Caco-2 (cell line): ENCODE results near the gene ALKBH3. TPM values are rescaled to one million over a fixed set of nuclear protein-coding genes. Genes with fewer than 3 reads are reported as not detected.
A peak's percentile ranks its signal among the peaks of the same experiment; 100 is the strongest.

Source experiments
- BruUV-seq: library from RNA; stranded (reverse); fragments of 400-500 nt; replicated peaks from 2 replicates; lab custom pipeline; 2021; lab: Mats Ljungman, UMichigan
- CTCF ChIA-PET: fragments of 300-600 bp; sonication (Branson Sonifier 250); formaldehyde crosslinking; loops from one replicate; lab custom pipeline; 2022; ENCODE audit warnings: antibody characterized with exemption; lab: Charles Lee
- POLR2A ChIA-PET: fragments of 300-600 bp; sonication (Branson Sonifier 250); formaldehyde crosslinking; loops from one replicate; lab custom pipeline; 2022; ENCODE audit warnings: antibody characterized with exemption; lab: Charles Lee
- DNase-seq, 2 experiments: peaks; one replicate each; pipeline versions ENCODE4 v3.0.0 to v3.0.0-alpha.2; 2020 to 2022
- H3K27me3 ChIP-seq: replicated peaks from 2 replicates; pipeline ENCODE4 v1.6.0; 2011; ENCODE audit warnings: low read length; ENCODE audit not compliant: control insufficient read depth, insufficient read depth
- H3K36me3 ChIP-seq: 2 replicates; pipeline ENCODE4 v1.5.1; 2011; ENCODE audit warnings: low read length; ENCODE audit not compliant: control insufficient read depth, insufficient read depth
- H3K4me1 ChIP-seq: fragments of 250-450 bp; sonication (Bioruptor Pico); 2 replicates; pipeline ENCODE4 v1.5.1; 2020; ENCODE audit warnings: mild to moderate bottlenecking
- H3K4me3 ChIP-seq: 2 replicates; pipeline ENCODE4 v1.5.1; 2011; ENCODE audit warnings: low read depth, mild to moderate bottlenecking, control low read depth, low read length
- H3K9me3 ChIP-seq: fragments of 250-450 bp; sonication (Bioruptor Pico); 2 replicates; pipeline ENCODE4 v1.5.1; 2020; ENCODE audit warnings: mild to moderate bottlenecking, moderate library complexity
- H3K27ac Mint-ChIP-seq: one replicate; pipeline ENCODE4 v1.8.0; 2022; ENCODE audit warnings: mixed read lengths; ENCODE audit not compliant: unreplicated experiment
- H3K27me3 Mint-ChIP-seq: one replicate; pipeline ENCODE4 v1.8.0; 2022; ENCODE audit warnings: mixed read lengths; ENCODE audit not compliant: insufficient read depth, unreplicated experiment
- H3K36me3 Mint-ChIP-seq: one replicate; pipeline ENCODE4 v1.8.0; 2022; ENCODE audit warnings: mild to moderate bottlenecking, mixed read lengths; ENCODE audit not compliant: insufficient read depth, unreplicated experiment
- H3K4me1 Mint-ChIP-seq: one replicate; pipeline ENCODE4 v1.8.0; 2022; ENCODE audit warnings: low read depth, mixed read lengths; ENCODE audit not compliant: unreplicated experiment
- H3K4me3 Mint-ChIP-seq: one replicate; pipeline ENCODE4 v1.8.0; 2022; ENCODE audit warnings: mild to moderate bottlenecking, moderate library complexity, mixed read lengths; ENCODE audit not compliant: unreplicated experiment
- H3K9me3 Mint-ChIP-seq: one replicate; pipeline ENCODE4 v1.8.0; 2022; ENCODE audit warnings: mixed read lengths; ENCODE audit not compliant: unreplicated experiment
- intact Hi-C: fragments of 100-400 bp; cut with micrococcal nuclease; formaldehyde crosslinking; loops from one replicate; pipeline ENCODE4 v1.10.0; 2022; ENCODE audit not compliant: unreplicated experiment
- total RNA-seq: library from RNA; stranded (reverse); gene quantifications from 2 replicates; pipeline ENCODE4 v1.2.3, GENCODE V29; 2022
- TF ChIP-seq, protein P1 (sequence below), 2 experiments: fragments of 200-600 bp in 1 of 2; IDR thresholded peaks; 1 replicate in 1 of 2; 2 replicates in 1 of 2; pipeline versions ENCODE4 v1.5.1 to v1.8.0; 2011 to 2022; ENCODE audit warnings: antibody characterized with exemption in 1 of 2, control low read depth in 1 of 2, inconsistent platforms in 1 of 2, low read depth in 1 of 2, low read length in 1 of 2, mild to moderate bottlenecking in 1 of 2, moderate library complexity in 1 of 2; ENCODE audit not compliant: insufficient read depth in 1 of 2, severe bottlenecking in 1 of 2, unreplicated experiment in 1 of 2

The ALKBH3 gene
- total RNA-seq, 1 experiment from 2014 or later: 42.4 TPM

DNA sequence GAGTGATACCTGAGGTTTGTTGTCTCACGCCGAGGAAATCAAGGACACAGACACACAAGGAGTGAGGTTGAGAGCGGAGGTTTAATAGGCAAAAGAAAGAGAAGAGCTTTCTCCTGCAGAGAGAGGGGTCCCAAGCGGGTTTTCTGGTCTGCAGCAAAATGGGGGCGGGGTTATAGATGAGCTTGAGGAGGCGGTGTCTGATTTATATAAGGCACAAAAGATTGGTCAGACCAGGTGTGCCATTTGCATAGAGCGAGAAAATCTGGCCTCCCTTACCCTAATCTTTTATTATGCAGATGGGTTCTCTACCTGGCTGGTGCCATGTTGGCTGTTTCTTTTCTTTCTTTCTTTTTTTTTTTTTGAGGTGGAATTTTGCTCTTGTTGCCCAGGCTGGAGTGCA lies 73.6 kb downstream of the ALKBH3 start:
- ChIA-PET CTCF (no interaction called here), POLR2A (interaction anchor here (0.5 kb wide), 1 partner anchor 11 kb away, joined by 3 read pairs; no protein-coding TSS in a partner anchor)
- Histone ChIP-seq H3K27me3 (no peaks in the 10 kb centered on the region; the same call in 1 of the 2 replicates), H3K4me3 (no peak overlapping the region), H3K4me1 (no peaks in the 10 kb centered on the region; the same call in none of the 2 replicates), H3K9me3 (peaks cover 5% of the 10 kb centered on the region; the same call in 1 of the 2 replicates), H3K36me3 (no peaks in the 10 kb centered on the region)
- peaks cover 11% of the 10 kb centered on the region for H3K27me3 Mint-ChIP-seq
- no TSS peak for BruUV-seq
- H3K36me3 Mint-ChIP-seq: no peaks in the 10 kb centered on the region
- TF ChIP-seq, protein P1, sequence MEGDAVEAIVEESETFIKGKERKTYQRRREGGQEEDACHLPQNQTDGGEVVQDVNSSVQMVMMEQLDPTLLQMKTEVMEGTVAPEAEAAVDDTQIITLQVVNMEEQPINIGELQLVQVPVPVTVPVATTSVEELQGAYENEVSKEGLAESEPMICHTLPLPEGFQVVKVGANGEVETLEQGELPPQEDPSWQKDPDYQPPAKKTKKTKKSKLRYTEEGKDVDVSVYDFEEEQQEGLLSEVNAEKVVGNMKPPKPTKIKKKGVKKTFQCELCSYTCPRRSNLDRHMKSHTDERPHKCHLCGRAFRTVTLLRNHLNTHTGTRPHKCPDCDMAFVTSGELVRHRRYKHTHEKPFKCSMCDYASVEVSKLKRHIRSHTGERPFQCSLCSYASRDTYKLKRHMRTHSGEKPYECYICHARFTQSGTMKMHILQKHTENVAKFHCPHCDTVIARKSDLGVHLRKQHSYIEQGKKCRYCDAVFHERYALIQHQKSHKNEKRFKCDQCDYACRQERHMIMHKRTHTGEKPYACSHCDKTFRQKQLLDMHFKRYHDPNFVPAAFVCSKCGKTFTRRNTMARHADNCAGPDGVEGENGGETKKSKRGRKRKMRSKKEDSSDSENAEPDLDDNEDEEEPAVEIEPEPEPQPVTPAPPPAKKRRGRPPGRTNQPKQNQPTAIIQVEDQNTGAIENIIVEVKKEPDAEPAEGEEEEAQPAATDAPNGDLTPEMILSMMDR (IDR thresholded peaks at IDR 0.05; ENCODE audit: insufficient read depth in 1 of 2, low read depth in 1 of 2, low read length in 1 of 2, severe bottlenecking in 1 of 2, unreplicated experiment in 1 of 2): no peak
- DNase-seq: no peak
- no peak overlapping the region for H3K4me3 Mint-ChIP-seq
- H3K27ac Mint-ChIP-seq: no peak overlapping the region
- intact Hi-C loops: no loop called here
- H3K4me1 Mint-ChIP-seq: peaks cover 6% of the 10 kb centered on the region
- no peaks in the 10 kb centered on the region for H3K9me3 Mint-ChIP-seq

DNA sequence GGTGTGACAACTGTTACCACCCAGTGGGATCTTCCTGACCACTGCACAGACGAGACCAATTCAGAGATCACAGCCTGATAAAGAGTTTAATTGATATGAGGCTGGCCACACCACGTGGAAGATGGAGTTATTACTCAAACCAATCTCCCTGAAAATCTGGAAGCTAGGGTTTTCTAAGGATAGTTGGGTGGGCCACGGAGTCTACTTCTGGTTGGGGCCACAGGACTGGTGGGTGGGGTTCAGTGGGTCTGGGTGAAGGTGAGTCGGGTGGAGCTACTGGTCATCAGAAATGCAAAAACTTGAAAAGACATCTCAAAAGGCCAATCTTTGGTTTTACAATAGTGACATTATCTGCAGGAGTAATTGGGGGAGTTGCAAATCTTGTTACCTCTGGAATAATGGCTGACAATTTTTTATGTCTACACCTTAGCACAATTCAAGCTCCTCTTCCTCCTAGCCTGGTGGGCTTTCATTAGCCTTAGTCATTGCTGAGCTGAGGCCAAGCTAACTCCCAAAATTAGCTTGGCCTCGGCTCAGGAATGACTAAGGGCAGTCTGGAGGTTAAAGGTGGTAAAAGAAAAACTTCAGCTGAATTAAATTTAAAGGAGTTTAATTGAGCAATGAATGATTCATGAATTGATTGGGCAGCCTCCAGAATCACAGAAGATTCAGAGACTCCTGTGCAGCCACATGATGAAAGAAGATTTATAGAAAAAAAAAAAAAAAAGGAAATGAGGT lies 74.9 kb downstream of the ALKBH3 start:
- Histone ChIP-seq H3K9me3 (peaks cover 5% of the 10 kb centered on the region; the same call in 1 of the 2 replicates), H3K27me3 (no peaks in the 10 kb centered on the region; the same call in 1 of the 2 replicates), H3K4me3 (no peak overlapping the region), H3K36me3 (no peaks in the 10 kb centered on the region), H3K4me1 (no peaks in the 10 kb centered on the region; the same call in none of the 2 replicates)
- TF ChIP-seq, protein P1 (IDR thresholded peaks at IDR 0.05; ENCODE audit: insufficient read depth in 1 of 2, low read depth in 1 of 2, low read length in 1 of 2, severe bottlenecking in 1 of 2, unreplicated experiment in 1 of 2): no peak
- Mint-ChIP-seq H3K36me3 (no peaks in the 10 kb centered on the region), H3K4me3 (no peak overlapping the region), H3K27me3 (peaks cover 11% of the 10 kb centered on the region), H3K4me1 (peaks cover 6% of the 10 kb centered on the region), H3K27ac (no peak overlapping the region), H3K9me3 (no peaks in the 10 kb centered on the region)
- BruUV-seq: no TSS peak
- DNase-seq: peak in 1 of 2 experiments; percentile 5
- POLR2A ChIA-PET: no interaction called here
- CTCF ChIA-PET: no interaction called here
- intact Hi-C loops: no loop called here

DNA sequence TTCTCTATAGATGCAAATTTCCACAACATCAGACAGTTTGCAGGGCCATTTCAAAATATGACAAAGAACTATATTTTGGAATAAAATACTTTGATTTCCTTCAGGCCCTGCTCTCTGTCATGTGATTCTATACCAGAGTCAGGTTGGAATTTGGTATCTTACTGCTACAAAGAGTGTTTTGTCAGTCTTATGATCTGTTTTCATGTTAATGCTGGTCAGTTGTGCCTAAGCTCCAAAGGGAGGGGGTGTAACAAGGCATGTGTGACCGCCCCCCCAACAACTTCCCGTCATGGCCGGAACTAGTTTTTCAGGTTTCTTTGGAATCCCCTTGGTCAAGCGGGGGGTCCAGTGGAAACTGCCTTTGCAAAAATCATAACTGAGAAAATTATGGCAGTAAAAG lies 76.9 kb downstream of the ALKBH3 start:
- no peak for DNase-seq
- H3K36me3 Mint-ChIP-seq: no peaks in the 10 kb centered on the region
- no peaks in the 10 kb centered on the region for H3K9me3 Mint-ChIP-seq
- Histone ChIP-seq H3K36me3 (no peaks in the 10 kb centered on the region), H3K9me3 (peaks cover 5% of the 10 kb centered on the region; the same call in 1 of the 2 replicates), H3K27me3 (no peaks in the 10 kb centered on the region; the same call in 1 of the 2 replicates), H3K4me1 (no peaks in the 10 kb centered on the region; the same call in none of the 2 replicates), H3K4me3 (no peak overlapping the region)
- ChIA-PET POLR2A (no interaction called here), CTCF (interaction anchor here (0.9 kb wide), 1 partner anchor 11 kb away, joined by 4 read pairs; no protein-coding TSS in a partner anchor)
- H3K4me3 Mint-ChIP-seq: no peak overlapping the region
- H3K27me3 Mint-ChIP-seq: peaks cover 14% of the 10 kb centered on the region
- H3K27ac Mint-ChIP-seq: no peak overlapping the region
- TF ChIP-seq, protein P1 (IDR thresholded peaks at IDR 0.05; ENCODE audit: insufficient read depth in 1 of 2, low read depth in 1 of 2, low read length in 1 of 2, severe bottlenecking in 1 of 2, unreplicated experiment in 1 of 2): no peak
- BruUV-seq: no TSS peak
- intact Hi-C loops: no loop called here
- H3K4me1 Mint-ChIP-seq: peaks cover 2% of the 10 kb centered on the region
